Bronchial epithelial cell (primary cell): ENCODE measurements around the gene AQP5. TPM values are rescaled to one million over a fixed set of nuclear protein-coding genes. Genes with fewer than 3 reads are reported as not detected.

ENCODE experiments used
- DNase-seq: peaks from one replicate; pipeline ENCODE4 v3.0.0-alpha.2; 2010; ENCODE audit warnings: low read depth
- FAIRE-seq: peaks from 2 replicates; lab custom pipeline; 2011; peaks lifted over from hg19 to GRCh38; lab: Jason Lieb, UNC
- H3K27me3 ChIP-seq: 2 replicates; pipeline ENCODE4 v1.5.1; 2011; ENCODE audit warnings: low read length; ENCODE audit not compliant: control insufficient read depth, insufficient read depth
- H3K36me3 ChIP-seq: 2 replicates; pipeline ENCODE4 v1.5.1; 2011; ENCODE audit warnings: low read length; ENCODE audit not compliant: control insufficient read depth, insufficient read depth
- H3K4me3 ChIP-seq: 2 replicates; pipeline ENCODE4 v1.5.1; 2011; ENCODE audit warnings: mild to moderate bottlenecking, low read depth, low read length, control low read depth
- total RNA-seq: library from RNA; depleted of rRNA; stranded (reverse); fragments of >200 nt; gene quantifications from 2 replicates; pipeline ENCODE4 v1.2.1, GENCODE V29; 2014
- TF ChIP-seq, protein P1 (sequence below): IDR thresholded peaks from 2 replicates; pipeline ENCODE4 v1.5.1; 2011; ENCODE audit warnings: mild to moderate bottlenecking, moderate library complexity, low read length, control low read depth, inconsistent platforms; ENCODE audit not compliant: insufficient read depth, severe bottlenecking

AQP5 gene
- total RNA-seq: 1.3 and 9.9 TPM in 2 replicates

DNA sequence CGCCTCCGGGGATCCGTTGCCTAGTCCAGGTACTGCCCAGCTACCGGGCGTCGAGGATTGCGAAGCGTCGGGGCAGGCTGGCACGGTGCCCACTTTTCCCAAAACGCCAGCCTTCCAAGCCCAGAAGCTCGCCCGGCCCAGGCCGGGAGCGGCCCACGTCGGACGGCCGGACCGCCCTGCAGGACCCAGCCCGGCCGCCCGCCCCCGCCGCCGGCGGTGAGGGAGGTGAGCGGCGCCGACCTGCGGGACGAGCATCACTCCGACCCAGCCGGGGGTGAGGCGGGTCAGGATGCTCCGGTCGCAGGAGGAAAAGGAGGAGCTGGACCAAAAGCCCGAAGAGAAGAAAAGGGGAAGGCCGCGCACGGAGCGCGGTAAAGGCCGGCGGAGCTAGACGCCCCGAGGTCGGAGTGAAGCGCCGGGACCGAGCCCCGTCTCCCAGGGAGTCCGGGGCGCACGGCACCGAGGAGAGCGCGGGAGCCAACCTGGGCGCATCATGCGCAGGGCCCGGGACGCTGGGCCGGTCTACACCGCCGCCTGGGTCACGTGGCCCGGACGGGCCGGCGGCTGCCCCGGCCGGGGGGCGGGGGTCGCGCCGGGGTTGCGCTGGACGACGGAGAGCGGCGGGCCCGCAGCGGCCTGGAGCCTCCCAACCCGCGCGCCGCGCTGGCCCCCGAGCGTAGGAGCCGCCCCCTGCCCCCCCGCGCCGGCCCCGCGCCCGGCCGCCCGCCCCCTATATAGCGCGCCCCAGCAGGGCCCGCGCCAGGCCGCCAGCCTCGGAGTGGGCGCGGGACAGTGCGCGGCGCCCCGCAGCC, at the start of gene AQP5:
AQP5 (plus strand) TSS at position 762 of the 812 bp plus-strand sequence. CDS start 146 bp downstream, outside the sequence.
- Histone ChIP-seq H3K36me3 (no peaks in the 10 kb centered on the region), H3K4me3 (no peak within 1 kb of the TSS), H3K27me3 (peaks cover 11% of the 10 kb centered on the region)
- FAIRE-seq (no peak), DNase-seq (no peak)
- TF ChIP-seq, protein P1, sequence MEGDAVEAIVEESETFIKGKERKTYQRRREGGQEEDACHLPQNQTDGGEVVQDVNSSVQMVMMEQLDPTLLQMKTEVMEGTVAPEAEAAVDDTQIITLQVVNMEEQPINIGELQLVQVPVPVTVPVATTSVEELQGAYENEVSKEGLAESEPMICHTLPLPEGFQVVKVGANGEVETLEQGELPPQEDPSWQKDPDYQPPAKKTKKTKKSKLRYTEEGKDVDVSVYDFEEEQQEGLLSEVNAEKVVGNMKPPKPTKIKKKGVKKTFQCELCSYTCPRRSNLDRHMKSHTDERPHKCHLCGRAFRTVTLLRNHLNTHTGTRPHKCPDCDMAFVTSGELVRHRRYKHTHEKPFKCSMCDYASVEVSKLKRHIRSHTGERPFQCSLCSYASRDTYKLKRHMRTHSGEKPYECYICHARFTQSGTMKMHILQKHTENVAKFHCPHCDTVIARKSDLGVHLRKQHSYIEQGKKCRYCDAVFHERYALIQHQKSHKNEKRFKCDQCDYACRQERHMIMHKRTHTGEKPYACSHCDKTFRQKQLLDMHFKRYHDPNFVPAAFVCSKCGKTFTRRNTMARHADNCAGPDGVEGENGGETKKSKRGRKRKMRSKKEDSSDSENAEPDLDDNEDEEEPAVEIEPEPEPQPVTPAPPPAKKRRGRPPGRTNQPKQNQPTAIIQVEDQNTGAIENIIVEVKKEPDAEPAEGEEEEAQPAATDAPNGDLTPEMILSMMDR: no peak

DNA sequence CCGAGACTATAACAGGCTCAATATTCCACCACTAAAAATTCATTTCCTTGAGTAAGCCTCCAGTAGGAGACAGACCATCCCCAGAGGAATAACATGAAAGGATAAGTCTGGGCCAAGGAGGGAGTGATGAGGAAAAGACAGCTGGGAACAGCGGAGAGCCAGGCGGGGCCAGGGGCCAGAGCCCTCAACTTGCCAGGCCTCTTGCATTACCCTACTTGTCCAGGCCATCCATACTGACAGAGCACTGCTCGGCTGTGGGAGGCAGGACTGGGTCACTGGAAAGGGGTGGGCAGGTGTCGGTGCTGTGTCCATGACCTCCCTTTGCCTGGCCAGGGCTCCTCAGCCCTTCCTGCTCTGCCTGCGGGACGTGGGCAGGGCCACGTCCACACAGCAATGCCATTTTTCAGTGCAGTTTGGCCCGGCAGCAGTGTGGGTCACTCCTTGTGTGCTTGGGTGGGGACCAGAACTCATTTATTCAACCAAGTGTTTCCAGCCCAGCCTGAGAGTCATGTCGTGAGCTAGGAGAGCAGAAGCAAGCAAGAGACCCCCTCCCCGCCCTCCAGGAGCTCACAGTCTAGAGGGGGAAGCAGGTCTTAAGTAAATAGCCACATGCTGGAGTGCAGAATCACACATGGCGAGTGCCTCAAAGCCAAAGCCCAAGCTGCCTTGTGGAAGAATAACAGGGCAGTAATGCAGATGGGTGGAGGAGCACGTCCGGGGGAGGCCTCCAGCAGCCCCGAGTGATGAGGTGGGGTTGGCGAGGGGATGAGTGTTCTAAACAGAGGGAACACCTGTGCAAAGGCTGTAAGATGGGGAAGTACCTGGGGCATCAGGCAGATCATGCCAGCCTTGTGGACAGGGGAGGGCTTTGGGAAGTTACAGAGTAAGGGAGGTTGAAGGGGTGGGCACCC, 49.1 kb upstream of the AQP5 start:
- H3K4me3 ChIP-seq: no peak overlapping the region
- no peak for DNase-seq
- no peak for FAIRE-seq
- H3K36me3 ChIP-seq: no peaks in the 10 kb centered on the region
- TF ChIP-seq, protein P1: no peak
- no peaks in the 10 kb centered on the region for H3K27me3 ChIP-seq

DNA sequence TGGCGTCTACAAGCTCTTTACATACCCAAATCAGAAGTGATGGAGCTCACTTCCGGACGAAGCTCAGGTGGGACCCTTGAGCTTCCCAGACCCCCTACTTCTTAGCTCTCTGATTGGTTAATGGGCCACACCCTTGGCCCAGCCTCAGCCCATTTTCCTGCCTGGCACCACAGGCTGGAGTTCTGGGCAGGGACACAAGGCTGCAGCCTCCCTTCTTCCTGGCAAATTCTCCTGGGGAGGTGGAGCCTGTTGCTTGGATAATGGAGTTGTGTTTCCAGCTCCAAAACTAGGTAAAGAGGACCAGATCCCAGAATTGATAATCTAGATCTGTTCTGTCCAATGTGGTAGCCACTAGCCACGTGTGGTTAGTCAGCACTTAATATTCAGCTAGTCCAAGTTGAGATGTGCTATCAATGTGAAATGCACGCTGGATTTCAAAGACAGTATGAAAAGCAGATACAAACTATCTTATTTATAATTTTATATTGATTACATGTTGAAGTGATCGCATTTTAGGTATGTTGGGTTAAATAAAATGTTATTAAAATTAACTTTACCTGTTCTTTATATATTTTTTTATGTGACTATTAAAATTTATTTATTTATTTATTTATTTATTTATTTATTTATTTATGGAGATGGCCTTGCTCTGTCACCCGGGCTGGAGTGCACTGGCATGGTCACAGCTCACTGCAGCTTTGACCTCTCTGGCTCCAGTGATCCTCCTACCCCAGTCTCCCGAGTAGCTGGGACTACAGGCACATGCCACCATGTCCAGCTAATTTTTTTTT, 45.3 kb upstream of the AQP5 start:
- no peak overlapping the region for H3K4me3 ChIP-seq
- H3K36me3 ChIP-seq: no peaks in the 10 kb centered on the region
- no peak for FAIRE-seq
- DNase-seq: no peak
- H3K27me3 ChIP-seq: no peaks in the 10 kb centered on the region
- TF ChIP-seq, protein P1: no peak

DNA sequence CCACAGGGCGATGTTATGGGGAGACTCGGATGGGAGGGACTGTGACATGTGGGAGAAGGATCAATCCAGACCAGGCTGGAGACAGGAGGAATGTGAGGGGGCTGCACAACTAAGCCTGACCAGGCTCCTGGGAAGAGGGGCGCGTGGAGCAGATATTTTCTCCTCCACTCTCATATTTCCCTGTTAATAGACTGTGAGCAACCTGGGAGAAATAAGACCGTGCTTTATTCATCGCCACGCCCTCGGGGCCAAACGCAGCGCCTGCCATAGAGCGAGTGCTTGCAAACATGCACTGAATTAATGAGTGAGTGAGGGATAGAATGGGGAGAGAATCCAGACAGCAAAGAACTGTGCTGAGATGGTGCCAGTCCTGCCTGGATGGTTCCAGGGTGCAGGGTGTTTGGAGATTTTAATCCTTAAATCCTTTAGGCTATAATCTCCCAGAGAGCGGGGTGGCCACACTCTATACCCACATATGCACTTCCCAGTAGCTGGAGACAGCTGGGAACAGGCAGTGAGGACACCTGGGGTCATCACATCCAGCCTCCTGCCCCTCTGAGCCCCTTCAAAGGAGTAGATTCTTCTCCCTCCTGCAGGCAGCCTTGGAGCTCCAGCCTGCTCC, 44.4 kb upstream of the AQP5 start:
- DNase-seq (no peak), FAIRE-seq (no peak)
- no peaks in the 10 kb centered on the region for H3K36me3 ChIP-seq
- H3K4me3 ChIP-seq: no peak overlapping the region
- TF ChIP-seq, protein P1: no peak
- no peaks in the 10 kb centered on the region for H3K27me3 ChIP-seq

DNA sequence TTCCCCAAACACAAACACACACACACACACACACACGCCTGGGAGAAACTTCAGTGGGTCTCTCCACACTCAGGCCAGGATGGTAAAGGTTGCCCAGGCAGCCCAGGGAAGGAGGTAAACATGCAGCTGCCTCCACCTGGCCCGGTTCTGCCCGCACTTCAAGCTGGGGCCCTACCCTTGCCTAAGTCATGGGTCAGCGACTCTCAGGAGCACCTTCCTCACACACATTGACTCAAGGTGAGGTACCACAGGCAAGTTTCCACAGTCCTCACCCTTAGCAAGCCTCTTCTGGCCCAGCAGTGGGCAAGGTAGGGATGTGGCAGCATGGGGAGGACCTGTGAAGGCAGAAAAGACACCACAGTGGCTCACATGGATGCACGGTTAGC, 43.9 kb upstream of the AQP5 start:
- no peak for FAIRE-seq
- H3K4me3 ChIP-seq: no peak overlapping the region
- no peak for DNase-seq
- H3K27me3 ChIP-seq: no peaks in the 10 kb centered on the region
- no peaks in the 10 kb centered on the region for H3K36me3 ChIP-seq
- TF ChIP-seq, protein P1: no peak
